IMR-90 (cell line): Measurements from ENCODE around the gene MFSD6. TPM values are rescaled to one million over a fixed set of nuclear protein-coding genes. Genes with fewer than 3 reads are reported as not detected.

Source experiments
- ATAC-seq: fragments of 200-7000 bp; cut with Tn5 transposase; 2 replicates; pipeline ENCODE4 v1.9.1; 2020; ENCODE audit warnings: low read depth, mild to moderate bottlenecking, moderate library complexity
- BruUV-seq: library from RNA; stranded (reverse); fragments of 400-500 nt; replicated peaks from 2 replicates; lab custom pipeline; 2021; lab: Mats Ljungman, UMichigan
- CTCF ChIA-PET: fragments of 300-600 bp; formaldehyde crosslinking; extraction: SDS; loops from one replicate; lab custom pipeline; 2021; ENCODE audit warnings: antibody characterized with exemption; lab: Yijun Ruan, JAX
- POLR2A ChIA-PET: fragments of 300-600 bp; sonication (Branson Sonifier 250); formaldehyde crosslinking; loops from one replicate; lab custom pipeline; 2022; ENCODE audit warnings: antibody characterized with exemption; ENCODE audit not compliant: unreplicated experiment; lab: Charles Lee
- DNase-seq: peaks from one replicate; pipeline ENCODE4 v3.0.0; 2013
- H2AFZ ChIP-seq: replicated peaks from 2 replicates; pipeline ENCODE3; 2013; ENCODE audit warnings: low read length, mild to moderate bottlenecking; ENCODE audit not compliant: poor library complexity
- H2AK5ac ChIP-seq: 2 replicates; pipeline ENCODE4 v1.6.1; 2013; ENCODE audit warnings: low read depth, low read length, inconsistent platforms
- H2AK9ac ChIP-seq: replicated peaks from 2 replicates; pipeline ENCODE3; 2013; ENCODE audit warnings: mild to moderate bottlenecking, low read depth, low read length, moderate library complexity; ENCODE audit not compliant: poor library complexity
- H2BK120ac ChIP-seq: 2 replicates; pipeline ENCODE4 v1.6.1; 2013; ENCODE audit warnings: low read depth, low read length, inconsistent platforms
- H2BK15ac ChIP-seq: 3 replicates; pipeline ENCODE4 v1.6.1; 2013; ENCODE audit warnings: low read depth, low read length, inconsistent platforms
- H2BK20ac ChIP-seq: 2 replicates; pipeline ENCODE4 v1.6.1; 2013; ENCODE audit warnings: low read depth, mild to moderate bottlenecking, inconsistent platforms, low read length, moderate library complexity
- H2BK5ac ChIP-seq: 2 replicates; pipeline ENCODE4 v1.6.1; 2013; ENCODE audit warnings: mild to moderate bottlenecking, low read depth, low read length, inconsistent platforms; ENCODE audit not compliant: poor library complexity, severe bottlenecking
- H3K14ac ChIP-seq: replicated peaks from 2 replicates; pipeline ENCODE4 v1.6.1; 2013; ENCODE audit warnings: low read depth, low read length, inconsistent platforms
- H3K18ac ChIP-seq: 2 replicates; pipeline ENCODE4 v1.6.1; 2013; ENCODE audit warnings: low read depth, low read length, control low read depth
- H3K23ac ChIP-seq: 2 replicates; pipeline ENCODE4 v1.6.1; 2013; ENCODE audit warnings: low read depth, low read length, inconsistent platforms
- H3K27ac ChIP-seq: 2 replicates; pipeline ENCODE4 v1.5.1; 2013; ENCODE audit warnings: mild to moderate bottlenecking, control low read depth, low read length; ENCODE audit not compliant: insufficient read depth
- H3K27me3 ChIP-seq: 2 replicates; pipeline ENCODE4 v1.6.1; 2013; ENCODE audit warnings: low read length; ENCODE audit not compliant: control insufficient read depth, insufficient read depth
- H3K36me3 ChIP-seq: 2 replicates; pipeline ENCODE4 v1.6.1; 2013; ENCODE audit warnings: low read length, mixed read lengths; ENCODE audit not compliant: control insufficient read depth, insufficient read depth
- H3K4ac ChIP-seq: 2 replicates; pipeline ENCODE4 v1.6.1; 2013; ENCODE audit warnings: low read depth, low read length, inconsistent platforms
- H3K4me1 ChIP-seq: 2 replicates; pipeline ENCODE4 v1.6.1; 2013; ENCODE audit warnings: low read length, mixed read lengths; ENCODE audit not compliant: control insufficient read depth, insufficient read depth
- H3K4me2 ChIP-seq: 2 replicates; pipeline ENCODE4 v1.6.1; 2013; ENCODE audit warnings: low read depth, mild to moderate bottlenecking, control low read depth, low read length, moderate library complexity
- H3K4me3 ChIP-seq: 2 replicates; pipeline ENCODE4 v1.5.1; 2013; ENCODE audit warnings: low read depth, mild to moderate bottlenecking, control low read depth, low read length, moderate library complexity; ENCODE audit not compliant: insufficient read depth
- H3K56ac ChIP-seq: 2 replicates; pipeline ENCODE4 v1.6.1; 2013; ENCODE audit warnings: low read length, inconsistent platforms; ENCODE audit not compliant: insufficient read depth; ENCODE audit errors: extremely low read depth
- H3K79me1 ChIP-seq, 2 experiments: 2 replicates each; pipeline ENCODE4 v1.6.1; 2013; ENCODE audit warnings: low read length in 2 of 2, inconsistent platforms in 1 of 2, low read depth in 1 of 2
- H3K9ac ChIP-seq: 2 replicates; pipeline ENCODE4 v1.6.1; 2013; ENCODE audit warnings: low read depth, low read length, control low read depth
- H3K9me1 ChIP-seq: 2 replicates; pipeline ENCODE4 v1.6.1; 2013; ENCODE audit warnings: low read length, inconsistent platforms; ENCODE audit not compliant: insufficient read depth
- H3K9me3 ChIP-seq: 2 replicates; pipeline ENCODE4 v1.6.1; 2013; ENCODE audit warnings: low read length; ENCODE audit not compliant: control insufficient read depth, insufficient read depth
- H4K20me1 ChIP-seq: 2 replicates; pipeline ENCODE4 v1.6.1; 2013; ENCODE audit warnings: low read length, inconsistent platforms; ENCODE audit not compliant: insufficient read depth
- H4K5ac ChIP-seq: 2 replicates; pipeline ENCODE4 v1.6.1; 2013; ENCODE audit warnings: mild to moderate bottlenecking, low read depth, low read length, control low read depth
- H4K8ac ChIP-seq, 2 experiments: 2 replicates each; pipeline ENCODE4 v1.6.1; 2013; ENCODE audit warnings: low read depth in 2 of 2, low read length in 2 of 2, control low read depth in 1 of 2, inconsistent platforms in 1 of 2
- H4K91ac ChIP-seq: 2 replicates; pipeline ENCODE4 v1.6.1; 2013; ENCODE audit warnings: low read depth, low read length, inconsistent platforms; ENCODE audit not compliant: insufficient read depth
- CEBPB ChIP-seq: IDR thresholded peaks from 2 replicates; pipeline ENCODE4 v1.6.1; 2012; ENCODE audit warnings: low read depth, low read length, improper control_type of control experiment
- FOS ChIP-seq: fragments of 150-350 bp; IDR thresholded peaks from 2 replicates; pipeline ENCODE4 v1.6.1; 2016; ENCODE audit warnings: low read depth, low read length
- RAD21 ChIP-seq: IDR thresholded peaks from 2 replicates; pipeline ENCODE4 v1.6.1; 2012; ENCODE audit warnings: low read length, improper control_type of control experiment
- RCOR1 ChIP-seq: IDR thresholded peaks from 2 replicates; pipeline ENCODE4 v1.6.1; 2012; ENCODE audit warnings: mild to moderate bottlenecking, low read length, improper control_type of control experiment; ENCODE audit not compliant: insufficient replicate concordance
- WGBS, 2 experiments: methylation state at CpG; one replicate each; pipeline versions ENCODE4 v1.1.5 to v1.1.7; 2013; ENCODE audit warnings: missing lambda C conversion rate in 2 of 2; ENCODE audit not compliant: insufficient read length in 1 of 2; ENCODE audit errors: extremely low coverage in 2 of 2; 5-methylcytosine and 5-hydroxymethylcytosine counted together
- dilution Hi-C: fragments of 300-500 bp; cut with HindIII; formaldehyde crosslinking; loops from one replicate; pipeline ENCODE4 v1.14.3; 2018; ENCODE audit warnings: low sequenced_read_pairs; ENCODE audit not compliant: unreplicated experiment
- in situ Hi-C: fragments of 300-500 bp; cut with MboI; formaldehyde crosslinking; loops from 3 replicates; pipeline ENCODE4 v1.14.3; 2019; ENCODE audit warnings: low sequenced_read_pairs, inconsistent platforms, mixed read lengths
- intact Hi-C: fragments of 100-400 bp; cut with micrococcal nuclease; formaldehyde crosslinking; loops from 2 replicates; pipeline ENCODE4 v1.10.0; 2022
- polyA plus RNA-seq, 3 experiments: library from polyadenylated mRNA; depleted of rRNA; stranded (reverse); fragments of >200 nt; gene quantifications; 2 replicates each; pipeline ENCODE4 v1.2.3, GENCODE V29; 2012; ENCODE audit warnings: low replicate concordance in 1 of 3
- total RNA-seq: library from RNA; depleted of rRNA; stranded (reverse); fragments of >200 nt; gene quantifications from 2 replicates; pipeline ENCODE4 v1.2.3, GENCODE V29; 2012

Gene MFSD6
- total and polyA plus RNA-seq, 2 of the 4 experiments (the other 2 are of a cell fraction) = 4.2 to 7.7 TPM

DNA sequence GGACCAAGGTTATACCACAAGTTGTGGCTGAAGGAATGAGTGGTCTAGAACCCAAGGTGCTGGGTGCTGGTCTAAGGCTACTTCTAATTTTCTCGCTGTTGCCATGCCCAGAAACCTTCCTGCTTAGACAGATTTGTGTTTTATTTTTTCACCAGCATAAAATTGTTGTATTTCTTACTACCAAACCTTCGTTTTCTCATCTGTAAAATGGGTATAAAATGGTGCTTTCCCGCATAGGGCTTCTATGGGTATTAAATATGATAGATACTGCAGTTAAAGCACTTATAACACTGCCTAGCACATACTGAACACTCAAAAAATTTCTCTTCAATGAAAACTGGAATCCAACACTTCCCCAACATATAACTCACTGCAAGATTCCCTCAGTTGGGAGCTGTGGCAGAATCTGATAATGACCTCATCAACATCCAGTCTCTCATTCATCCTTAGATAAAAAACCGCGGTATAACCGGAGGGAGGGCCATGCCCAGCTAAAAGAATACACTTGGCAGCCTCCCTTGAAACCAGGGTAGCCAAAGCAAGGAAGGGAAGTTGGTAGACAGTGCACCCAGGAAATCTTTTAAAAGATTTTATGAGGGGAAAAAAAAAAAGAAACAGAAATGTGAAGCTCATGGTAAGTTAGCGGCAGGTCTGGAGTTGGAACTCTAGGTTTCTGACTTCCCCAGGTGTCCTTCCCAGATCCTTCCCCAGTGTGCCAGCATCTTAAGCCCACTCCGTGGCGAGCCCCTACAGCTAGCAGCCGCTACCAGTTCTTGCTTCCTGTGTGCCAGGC lies 125.2 kb downstream of the MFSD6 start (continued):
- no peak for TF ChIP-seq RCOR1
- no peak for TF ChIP-seq RAD21

- Histone ChIP-seq H3K14ac (peak overlapping the region; percentile 98), H2AK5ac (peak overlapping the region; percentile 83), H2AK9ac (peak overlapping the region; percentile 86), H4K91ac (peak overlapping the region; percentile 93), H3K27ac (peak overlapping the region; percentile 69), H3K4ac (peak overlapping the region; percentile 95), H2BK20ac (peak overlapping the region; percentile 75), H4K5ac (peak overlapping the region; percentile 92), H3K9me1 (peaks cover 13% of the 10 kb centered on the region), H3K4me3 (peak overlapping the region; percentile 80), H3K18ac (peak overlapping the region; percentile 83), H3K79me1 (peaks cover 11 to 15% of the 10 kb centered on the region in 2 experiments), H3K9me3 (peaks cover 3% of the 10 kb centered on the region; the same call in 1 of the 2 replicates), H2BK5ac (peak overlapping the region; percentile 77), H2AFZ (peak overlapping the region; percentile 98), H2BK15ac (peak overlapping the region; percentile 72), H4K8ac (peak overlapping the region; percentile 94 to 100), H3K27me3 (no peaks in the 10 kb centered on the region), H3K56ac (peak overlapping the region; percentile 96), H3K23ac (peak overlapping the region; percentile 100), H3K9ac (peak overlapping the region; percentile 85), H2BK120ac (peak overlapping the region; percentile 94), H3K36me3 (no peaks in the 10 kb centered on the region), H4K20me1 (no peaks in the 10 kb centered on the region), H3K4me2 (peak overlapping the region; percentile 92), H3K4me1 (peaks cover 17% of the 10 kb centered on the region)
- DNase-seq (no peak), ATAC-seq (peak; percentile 10)
- WGBS, 2 experiments = 34% methylated on average over 7 of the region's 13 CpGs; no CpG with 5 or more reads in 1 of the 2 experiments
- no TSS peak for BruUV-seq
- POLR2A ChIA-PET = no interaction called here
- CTCF ChIA-PET = no interaction called here
- dilution Hi-C loops = no loop called here
- intact Hi-C loops = loop anchor here (1.0 to 2.0 kb wide), 3 partner anchors 11 to 115 kb away; partner anchors contain the start of gene NAB1
- in situ Hi-C loops = no loop called here
- TF ChIP-seq FOS = no peak
- TF ChIP-seq CEBPB = no peak
Measured at GRCh38 chr2:190533968-190534309, 125.8 kb downstream of the MFSD6 start.
